GM12878 (cell line): ENCODE data around the gene ZNF444. TPM values are rescaled to one million over a fixed set of nuclear protein-coding genes. Genes with fewer than 3 reads are reported as not detected.
"Not testable (repeated sequence)": the region's sequence is repeated elsewhere in the genome, so short reads cannot be mapped to it uniquely, and the experiment has no call there.

Source experiments
- ATAC-seq: fragments of 200-7000 bp; cut with Tn5 transposase; 3 replicates; pipeline ENCODE4 v1.9.1; 2020; ENCODE audit warnings: mild to moderate bottlenecking, moderate library complexity
- BruUV-seq: library from RNA; stranded (reverse); fragments of 400-500 nt; replicated peaks from 2 replicates; lab custom pipeline; 2021; lab: Mats Ljungman, UMichigan
- CTCF ChIA-PET: fragments of 300-600 bp; sonication (Branson Sonifier 250); formaldehyde crosslinking; extraction: SDS; loops from one replicate; lab custom pipeline; 2021; ENCODE audit warnings: inconsistent platforms; lab: Yijun Ruan, JAX
- POLR2A ChIA-PET: fragments of 350-600 bp; formaldehyde crosslinking; extraction: SDS; loops from one replicate; lab custom pipeline; 2021; ENCODE audit warnings: inconsistent platforms; lab: Charles Lee
- RAD21 ChIA-PET: fragments of 300-600 bp; sonication (Branson Sonifier 250); formaldehyde crosslinking; loops from one replicate; lab custom pipeline; 2023; ENCODE audit warnings: antibody characterized with exemption; ENCODE audit not compliant: unreplicated experiment; lab: Charles Lee
- SMC1A ChIA-PET: fragments of 300-600 bp; sonication (Branson Sonifier 250); formaldehyde crosslinking; loops from one replicate; lab custom pipeline; 2023; ENCODE audit not compliant: unreplicated experiment, uncharacterized antibody; lab: Charles Lee
- DNase-seq: peaks from one replicate; pipeline ENCODE4 v3.0.0-alpha.2; 2011; ENCODE audit warnings: low read depth, low spot score
- FAIRE-seq: peaks from 3 replicates; lab custom pipeline; 2011; peaks lifted over from hg19 to GRCh38; lab: Jason Lieb, UNC
- H2AFZ ChIP-seq: 2 replicates; pipeline ENCODE4 v1.6.0; 2011; ENCODE audit warnings: low read depth, low read length, control low read depth; ENCODE audit not compliant: control insufficient read depth
- H3K27ac ChIP-seq: 2 replicates; pipeline ENCODE4 v1.5.1; 2011; ENCODE audit warnings: control low read depth; ENCODE audit not compliant: control insufficient read depth, insufficient read depth
- H3K27me3 ChIP-seq, 2 experiments: replicated peaks in 1 of 2; 2 replicates each; pipeline versions ENCODE4 v1.6.0 to v1.6.1; 2011; ENCODE audit warnings: low read length in 1 of 2; ENCODE audit not compliant: control insufficient read depth in 2 of 2, insufficient read depth in 2 of 2
- H3K36me3 ChIP-seq, 2 experiments: 2 replicates each; pipeline ENCODE4 v1.5.1; 2011; ENCODE audit warnings: low read length in 1 of 2; ENCODE audit not compliant: control insufficient read depth in 2 of 2, insufficient read depth in 2 of 2
- H3K4me1 ChIP-seq: 2 replicates; pipeline ENCODE4 v1.6.1; 2011; ENCODE audit warnings: mild to moderate bottlenecking, low read length, moderate library complexity, mixed read lengths; ENCODE audit not compliant: control insufficient read depth, insufficient read depth
- H3K4me2 ChIP-seq: 2 replicates; pipeline ENCODE4 v1.6.0; 2011; ENCODE audit warnings: control low read depth; ENCODE audit not compliant: control insufficient read depth, insufficient read depth
- H3K4me3 ChIP-seq: fragments of 200-600 bp; sonication (generic); 2 replicates; pipeline ENCODE4 v1.5.1; 2016
- H3K79me2 ChIP-seq: 2 replicates; pipeline ENCODE4 v1.6.0; 2011; ENCODE audit warnings: low read length; ENCODE audit not compliant: control insufficient read depth, insufficient read depth
- H3K9ac ChIP-seq: 2 replicates; pipeline ENCODE4 v1.8.0; 2011; ENCODE audit warnings: low read length, control low read depth, mixed read lengths; ENCODE audit not compliant: control insufficient read depth, insufficient read depth
- H3K9me3 ChIP-seq: replicated peaks from 3 replicates; pipeline ENCODE4 v1.5.1; 2011; ENCODE audit warnings: mild to moderate bottlenecking, low read length; ENCODE audit not compliant: control insufficient read depth, insufficient read depth
- H4K20me1 ChIP-seq: 2 replicates; pipeline ENCODE4 v1.6.0; 2011; ENCODE audit not compliant: control insufficient read depth, insufficient read depth
- MYC ChIP-seq: IDR thresholded peaks from 2 replicates; pipeline ENCODE4 v1.6.1; 2011; ENCODE audit warnings: mild to moderate bottlenecking, low read length, moderate library complexity, inconsistent platforms; ENCODE audit not compliant: insufficient read depth, insufficient replicate concordance, insufficient read length, severe bottlenecking
- PAX8 ChIP-seq: fragments of 450-650 bp; IDR thresholded peaks from 2 replicates; pipeline ENCODE4 v1.6.1; 2017; ENCODE audit warnings: mild to moderate bottlenecking, moderate library complexity
- POU2F2 ChIP-seq: IDR thresholded peaks from 3 replicates; pipeline ENCODE4 v1.6.1; 2011; ENCODE audit warnings: low read depth, mild to moderate bottlenecking, low read length, borderline replicate concordance
- ZNF24 ChIP-seq: fragments of 450-650 bp; IDR thresholded peaks from 2 replicates; pipeline ENCODE4 v1.6.1; 2017; ENCODE audit warnings: antibody characterized with exemption, mild to moderate bottlenecking
- WGBS: methylation state at CpG from one replicate; pipeline ENCODE4 v1.1.6; 2016; ENCODE audit warnings: low lambda C conversion rate; ENCODE audit not compliant: insufficient replicate concordance, insufficient coverage; ENCODE audit errors: missing lambda C conversion rate; 5-methylcytosine and 5-hydroxymethylcytosine counted together
- in situ Hi-C: fragments of 300-500 bp; cut with MboI; formaldehyde crosslinking; loops from 9 replicates; pipeline ENCODE4 v1.14.3; 2018; ENCODE audit warnings: mixed read lengths
- intact Hi-C: fragments of 100-400 bp; cut with micrococcal nuclease; formaldehyde crosslinking; loops from one replicate; pipeline ENCODE4 v1.14.2; 2022; ENCODE audit not compliant: unreplicated experiment
- polyA plus RNA-seq, 11 experiments: library from polyadenylated mRNA; depleted of rRNA in 4 of 11; unstranded in 6 of 11; stranded (reverse) in 5 of 11; fragments of >200 nt; fragmentation: Nextera tagmentation in 4 of 11; fragmentation: Illumina TruSeq in 1 of 11; extraction: Ambion mirVana in 4 of 11; extraction: Trizol in 1 of 11; gene quantifications; 1 replicate in 1 of 11; 2 replicates in 10 of 11; pipeline versions ENCODE4 v1.2.1 to v1.2.3, GENCODE V29; 2011 to 2016; ENCODE audit warnings: inconsistent platforms in 2 of 11, missing spikeins in 2 of 11, low read depth in 1 of 11
- total RNA-seq, 4 experiments: library from RNA; depleted of rRNA in 3 of 4; stranded (reverse); fragments of >200 nt in 3 of 4; fragmentation: Illumina TruSeq in 1 of 4; extraction: Trizol in 1 of 4; gene quantifications; 2 replicates each; pipeline versions ENCODE4 v1.2.1 to v1.2.3, GENCODE V29; 2013 to 2021
- TF ChIP-seq, protein P1 (sequence below): IDR thresholded peaks from 2 replicates; pipeline ENCODE4 v1.6.1; 2012; ENCODE audit warnings: mild to moderate bottlenecking, low read depth, low read length
- TF ChIP-seq, protein P2 (sequence below): fragments of 450-650 bp; IDR thresholded peaks from 2 replicates; pipeline ENCODE4 v1.6.1; 2017; ENCODE audit warnings: mild to moderate bottlenecking, moderate library complexity

The ZNF444 gene
- total and polyA plus RNA-seq, 10 of the 15 experiments (the other 5 are each of a cell fraction or from before 2014, with no cell fraction given) = 0.45 to 28.2 (median 11.6) TPM

DNA sequence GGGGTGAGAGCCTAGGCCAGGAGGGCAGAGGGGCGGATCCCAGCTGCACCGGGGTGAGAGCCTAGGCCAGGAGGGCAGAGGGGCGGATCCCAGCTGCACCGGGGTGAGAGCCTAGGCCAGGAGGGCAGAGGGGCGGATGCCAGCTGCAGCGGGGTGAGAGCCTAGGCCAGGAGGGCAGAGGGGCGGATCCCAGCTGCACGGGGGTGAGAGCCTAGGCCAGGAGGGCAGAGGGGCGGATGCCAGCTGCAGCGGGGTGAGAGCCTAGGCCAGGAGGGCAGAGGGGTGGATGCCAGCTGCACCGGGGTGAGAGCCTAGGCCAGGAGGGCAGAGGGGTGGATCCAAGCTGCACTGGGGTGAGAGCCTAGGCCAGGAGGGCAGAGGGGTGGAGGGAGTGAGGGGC is 35.2 kb downstream of the ZNF444 start:
- intact Hi-C loops, POLR2A ChIA-PET, in situ Hi-C loops, H3K79me2 ChIP-seq, H3K27ac ChIP-seq, H2AFZ ChIP-seq, H3K4me1 ChIP-seq, H4K20me1 ChIP-seq, RAD21 ChIA-PET, H3K4me3 ChIP-seq, FAIRE-seq, H3K27me3 ChIP-seq, BruUV-seq, H3K9me3 ChIP-seq, SMC1A ChIA-PET, H3K9ac ChIP-seq, H3K36me3 ChIP-seq, ATAC-seq, H3K4me2 ChIP-seq, DNase-seq: not testable (repeated sequence)
- 63% methylated on average over 11 of the region's 11 CpGs for WGBS
- CTCF ChIA-PET = interaction anchor here (1.2 kb wide), 1 partner anchor 17 kb away, joined by 3 read pairs; no protein-coding TSS in a partner anchor

DNA sequence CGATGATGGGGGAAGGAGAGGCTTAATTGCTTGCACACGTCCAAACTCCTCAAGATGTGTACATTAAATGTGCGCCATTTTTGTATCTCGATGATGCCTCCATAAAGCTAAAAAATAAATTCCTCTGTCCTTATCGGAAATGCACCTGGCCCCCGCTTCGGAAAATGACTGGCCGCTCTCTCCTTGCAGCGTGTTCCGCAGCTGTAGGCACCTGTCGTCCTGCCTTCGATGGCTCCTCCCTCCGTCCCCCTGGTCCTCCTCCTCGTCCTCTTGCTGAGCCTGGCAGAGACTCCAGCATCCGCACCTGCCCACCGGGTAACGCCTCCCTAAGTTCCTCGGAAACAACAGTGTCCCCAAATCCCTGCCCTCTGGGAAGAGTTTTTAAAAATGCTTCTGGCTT is 35.8 kb downstream of the ZNF444 start:
- FAIRE-seq = no peak
- no peaks in the 10 kb centered on the region for H3K79me2 ChIP-seq
- intact Hi-C loops (no loop called here), in situ Hi-C loops (no loop called here)
- H3K4me1 ChIP-seq = no peaks in the 10 kb centered on the region
- 67% methylated on average over 18 of the region's 18 CpGs for WGBS
- H4K20me1 ChIP-seq = no peaks in the 10 kb centered on the region
- no peaks in the 10 kb centered on the region for H3K9me3 ChIP-seq
- no peak for DNase-seq
- no peak overlapping the region for H3K4me2 ChIP-seq
- H3K27ac ChIP-seq = no peak overlapping the region
- no peak for ATAC-seq
- H2AFZ ChIP-seq = no peak overlapping the region
- BruUV-seq = no TSS peak
- H3K36me3 ChIP-seq = no peaks in the 10 kb centered on the region
- SMC1A ChIA-PET = no interaction called here
- RAD21 ChIA-PET = no interaction called here
- POLR2A ChIA-PET = no interaction called here
- H3K4me3 ChIP-seq = no peak overlapping the region
- no peak overlapping the region for H3K9ac ChIP-seq
- H3K27me3 ChIP-seq = no peaks in the 10 kb centered on the region; a peak in 1 of 4 replicates
- CTCF ChIA-PET = interaction anchor here (0.6 to 1.6 kb wide), 3 partner anchors 16 to 156 kb away, joined by 3 to 5 read pairs (median 3); no protein-coding TSS in a partner anchor
- no peak for TF ChIP-seq ZNF24
- TF ChIP-seq, protein P1, sequence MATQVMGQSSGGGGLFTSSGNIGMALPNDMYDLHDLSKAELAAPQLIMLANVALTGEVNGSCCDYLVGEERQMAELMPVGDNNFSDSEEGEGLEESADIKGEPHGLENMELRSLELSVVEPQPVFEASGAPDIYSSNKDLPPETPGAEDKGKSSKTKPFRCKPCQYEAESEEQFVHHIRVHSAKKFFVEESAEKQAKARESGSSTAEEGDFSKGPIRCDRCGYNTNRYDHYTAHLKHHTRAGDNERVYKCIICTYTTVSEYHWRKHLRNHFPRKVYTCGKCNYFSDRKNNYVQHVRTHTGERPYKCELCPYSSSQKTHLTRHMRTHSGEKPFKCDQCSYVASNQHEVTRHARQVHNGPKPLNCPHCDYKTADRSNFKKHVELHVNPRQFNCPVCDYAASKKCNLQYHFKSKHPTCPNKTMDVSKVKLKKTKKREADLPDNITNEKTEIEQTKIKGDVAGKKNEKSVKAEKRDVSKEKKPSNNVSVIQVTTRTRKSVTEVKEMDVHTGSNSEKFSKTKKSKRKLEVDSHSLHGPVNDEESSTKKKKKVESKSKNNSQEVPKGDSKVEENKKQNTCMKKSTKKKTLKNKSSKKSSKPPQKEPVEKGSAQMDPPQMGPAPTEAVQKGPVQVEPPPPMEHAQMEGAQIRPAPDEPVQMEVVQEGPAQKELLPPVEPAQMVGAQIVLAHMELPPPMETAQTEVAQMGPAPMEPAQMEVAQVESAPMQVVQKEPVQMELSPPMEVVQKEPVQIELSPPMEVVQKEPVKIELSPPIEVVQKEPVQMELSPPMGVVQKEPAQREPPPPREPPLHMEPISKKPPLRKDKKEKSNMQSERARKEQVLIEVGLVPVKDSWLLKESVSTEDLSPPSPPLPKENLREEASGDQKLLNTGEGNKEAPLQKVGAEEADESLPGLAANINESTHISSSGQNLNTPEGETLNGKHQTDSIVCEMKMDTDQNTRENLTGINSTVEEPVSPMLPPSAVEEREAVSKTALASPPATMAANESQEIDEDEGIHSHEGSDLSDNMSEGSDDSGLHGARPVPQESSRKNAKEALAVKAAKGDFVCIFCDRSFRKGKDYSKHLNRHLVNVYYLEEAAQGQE = no peak
- TF ChIP-seq, protein P2, sequence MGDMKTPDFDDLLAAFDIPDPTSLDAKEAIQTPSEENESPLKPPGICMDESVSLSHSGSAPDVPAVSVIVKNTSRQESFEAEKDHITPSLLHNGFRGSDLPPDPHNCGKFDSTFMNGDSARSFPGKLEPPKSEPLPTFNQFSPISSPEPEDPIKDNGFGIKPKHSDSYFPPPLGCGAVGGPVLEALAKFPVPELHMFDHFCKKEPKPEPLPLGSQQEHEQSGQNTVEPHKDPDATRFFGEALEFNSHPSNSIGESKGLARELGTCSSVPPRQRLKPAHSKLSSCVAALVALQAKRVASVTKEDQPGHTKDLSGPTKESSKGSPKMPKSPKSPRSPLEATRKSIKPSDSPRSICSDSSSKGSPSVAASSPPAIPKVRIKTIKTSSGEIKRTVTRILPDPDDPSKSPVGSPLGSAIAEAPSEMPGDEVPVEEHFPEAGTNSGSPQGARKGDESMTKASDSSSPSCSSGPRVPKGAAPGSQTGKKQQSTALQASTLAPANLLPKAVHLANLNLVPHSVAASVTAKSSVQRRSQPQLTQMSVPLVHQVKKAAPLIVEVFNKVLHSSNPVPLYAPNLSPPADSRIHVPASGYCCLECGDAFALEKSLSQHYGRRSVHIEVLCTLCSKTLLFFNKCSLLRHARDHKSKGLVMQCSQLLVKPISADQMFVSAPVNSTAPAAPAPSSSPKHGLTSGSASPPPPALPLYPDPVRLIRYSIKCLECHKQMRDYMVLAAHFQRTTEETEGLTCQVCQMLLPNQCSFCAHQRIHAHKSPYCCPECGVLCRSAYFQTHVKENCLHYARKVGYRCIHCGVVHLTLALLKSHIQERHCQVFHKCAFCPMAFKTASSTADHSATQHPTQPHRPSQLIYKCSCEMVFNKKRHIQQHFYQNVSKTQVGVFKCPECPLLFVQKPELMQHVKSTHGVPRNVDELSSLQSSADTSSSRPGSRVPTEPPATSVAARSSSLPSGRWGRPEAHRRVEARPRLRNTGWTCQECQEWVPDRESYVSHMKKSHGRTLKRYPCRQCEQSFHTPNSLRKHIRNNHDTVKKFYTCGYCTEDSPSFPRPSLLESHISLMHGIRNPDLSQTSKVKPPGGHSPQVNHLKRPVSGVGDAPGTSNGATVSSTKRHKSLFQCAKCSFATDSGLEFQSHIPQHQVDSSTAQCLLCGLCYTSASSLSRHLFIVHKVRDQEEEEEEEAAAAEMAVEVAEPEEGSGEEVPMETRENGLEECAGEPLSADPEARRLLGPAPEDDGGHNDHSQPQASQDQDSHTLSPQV = no peak
- no peak for TF ChIP-seq MYC
- no peak for TF ChIP-seq POU2F2
- TF ChIP-seq PAX8 = no peak
